Muscle layer of colon (tissue), 2 donors: ENCODE results near the gene MRPL53.

Experiments used
- H3K27ac ChIP-seq: one replicate; pipeline ENCODE4 v1.7.0; 2013; ENCODE audit warnings: low read depth, mild to moderate bottlenecking, low read length, moderate library complexity
- H3K27me3 ChIP-seq, 2 donors: one replicate each; pipeline ENCODE4 v1.7.0; 2013; ENCODE audit warnings: low read length in 2 of 2, mild to moderate bottlenecking in 2 of 2; ENCODE audit not compliant: insufficient read depth in 2 of 2, control insufficient read depth in 1 of 2
- H3K36me3 ChIP-seq: one replicate; pipeline ENCODE4 v1.7.0; 2013; ENCODE audit warnings: mild to moderate bottlenecking, low read length; ENCODE audit not compliant: insufficient read depth
- H3K4me1 ChIP-seq: one replicate; pipeline ENCODE4 v1.7.0; 2013; ENCODE audit warnings: mild to moderate bottlenecking, low read length; ENCODE audit not compliant: insufficient read depth
- H3K4me3 ChIP-seq, 2 donors: one replicate each; pipeline ENCODE4 v1.7.0; 2013; ENCODE audit warnings: low read length in 2 of 2, low read depth in 1 of 2, mild to moderate bottlenecking in 1 of 2, moderate library complexity in 1 of 2
- H3K9ac ChIP-seq: one replicate; pipeline ENCODE4 v1.7.0; 2013; ENCODE audit warnings: low read length
- H3K9me3 ChIP-seq: one replicate; pipeline ENCODE4 v1.7.0; 2013; ENCODE audit warnings: mild to moderate bottlenecking, low read length
- donor health status: abdominal sarcoma.
- donor health status: Adenocarcinoma of cecum.

Gene MRPL53

GRCh38 chr2:74426181-74426758 lies 46.2 kb downstream of the MRPL53 start:
- Histone ChIP-seq H3K9ac (no peak overlapping the region), H3K36me3 (peaks cover 38% of the 10 kb centered on the region), H3K9me3 (no peaks in the 10 kb centered on the region), H3K4me3 (no peak overlapping the region), H3K27ac (no peak overlapping the region), H3K4me1 (peaks cover 3% of the 10 kb centered on the region), H3K27me3 (no peaks in the 10 kb centered on the region)

GRCh38 chr2:74425523-74425922 lies 47.0 kb downstream of the MRPL53 start:
- H3K9ac ChIP-seq, result no peak overlapping the region
- peaks cover 3% of the 10 kb centered on the region for H3K4me1 ChIP-seq
- H3K27me3 ChIP-seq, result no peaks in the 10 kb centered on the region
- H3K9me3 ChIP-seq, result no peaks in the 10 kb centered on the region
- H3K27ac ChIP-seq, result no peak overlapping the region
- peaks cover 35% of the 10 kb centered on the region for H3K36me3 ChIP-seq
- no peak overlapping the region for H3K4me3 ChIP-seq

GRCh38 chr2:74424995-74425406 lies 47.5 kb downstream of the MRPL53 start:
- Histone ChIP-seq H3K36me3 (peaks cover 32% of the 10 kb centered on the region), H3K4me3 (no peak overlapping the region), H3K9ac (no peak overlapping the region), H3K27me3 (no peaks in the 10 kb centered on the region), H3K4me1 (peaks cover 3% of the 10 kb centered on the region), H3K9me3 (no peaks in the 10 kb centered on the region), H3K27ac (no peak overlapping the region)

- Histone ChIP-seq H3K36me3 (peaks cover 26% of the 10 kb centered on the region), H3K4me3 (no peak overlapping the region), H3K27ac (no peak overlapping the region), H3K9ac (no peak overlapping the region), H3K9me3 (no peaks in the 10 kb centered on the region), H3K4me1 (peaks cover 3% of the 10 kb centered on the region), H3K27me3 (no peaks in the 10 kb centered on the region)
Measured at GRCh38 chr2:74424139-74424992, 48.1 kb downstream of the MRPL53 start.

GRCh38 chr2:74423231-74424095 lies 49.0 kb downstream of the MRPL53 start:
- peaks cover 17% of the 10 kb centered on the region for H3K36me3 ChIP-seq

More at GRCh38 chr2:74423231-74424095, 49.0 kb downstream of the MRPL53 start:
- Histone ChIP-seq H3K9ac (no peak overlapping the region), H3K27me3 (no peaks in the 10 kb centered on the region), H3K4me3 (no peak overlapping the region), H3K27ac (no peak overlapping the region), H3K4me1 (peaks cover 3% of the 10 kb centered on the region), H3K9me3 (no peaks in the 10 kb centered on the region)
